ENCODE data around the gene IRF4. TPM values are rescaled to one million over a fixed set of nuclear protein-coding genes. Genes with fewer than 3 reads are reported as not detected.

Gene IRF4
- polyA plus RNA-seq, 1 of the 3 experiments (the other 2 are of a cell fraction), result not detected

- H3K9me2 ChIP-seq, result no peaks in the 10 kb centered on the region
- no peak overlapping the region for H3K27ac ChIP-seq (ENCODE audit: low read depth in 2 of 2, low read length in 1 of 2)
- CTCF ChIA-PET, result interaction anchor here (1.1 to 1.6 kb wide), 2 partner anchors 10 to 215 kb away, joined by 3 to 4 read pairs; no protein-coding TSS in a partner anchor
- H3K9me3 ChIP-seq, result no peaks in the 10 kb centered on the region
- H3K4me3 ChIP-seq (ENCODE audit: low read depth in 2 of 2, low read length in 1 of 2), result no peak overlapping the region
- no peak overlapping the region for H3K9ac ChIP-seq
- no peaks in the 10 kb centered on the region for H3K36me3 ChIP-seq (replicated peaks in 1 of 2; ENCODE audit: control insufficient read depth in 1 of 2, insufficient read depth in 2 of 2, low read length in 1 of 2)
- H4K20me1 ChIP-seq (ENCODE audit: insufficient read depth), result no peaks in the 10 kb centered on the region
- POLR2A ChIA-PET, result no interaction called here
- H3K4me2 ChIP-seq, result no peak overlapping the region
- TF ChIP-seq RXRA (IDR thresholded peaks at IDR 0.05; ENCODE audit: borderline replicate concordance, low read depth), result no peak
- TF ChIP-seq, protein P1, sequence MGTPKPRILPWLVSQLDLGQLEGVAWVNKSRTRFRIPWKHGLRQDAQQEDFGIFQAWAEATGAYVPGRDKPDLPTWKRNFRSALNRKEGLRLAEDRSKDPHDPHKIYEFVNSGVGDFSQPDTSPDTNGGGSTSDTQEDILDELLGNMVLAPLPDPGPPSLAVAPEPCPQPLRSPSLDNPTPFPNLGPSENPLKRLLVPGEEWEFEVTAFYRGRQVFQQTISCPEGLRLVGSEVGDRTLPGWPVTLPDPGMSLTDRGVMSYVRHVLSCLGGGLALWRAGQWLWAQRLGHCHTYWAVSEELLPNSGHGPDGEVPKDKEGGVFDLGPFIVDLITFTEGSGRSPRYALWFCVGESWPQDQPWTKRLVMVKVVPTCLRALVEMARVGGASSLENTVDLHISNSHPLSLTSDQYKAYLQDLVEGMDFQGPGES (IDR thresholded peaks at IDR 0.05; ENCODE audit: low read depth, low read length), result no peak
- no peak for DNase-seq
- 21% methylated on average over 12 of the region's 17 CpGs for WGBS (ENCODE audit: low lambda C conversion rate)
- H3K4me1 ChIP-seq (ENCODE audit: control insufficient read depth in 1 of 2, insufficient read depth in 2 of 2, low read depth in 1 of 2, low read length in 1 of 2), result no peaks in the 10 kb centered on the region
- H3F3A ChIP-seq (replicated peaks; ENCODE audit: insufficient read depth), result no peaks in the 10 kb centered on the region
- H3K79me2 ChIP-seq (ENCODE audit: insufficient read depth), result no peaks in the 10 kb centered on the region
- H3K27me3 ChIP-seq (ENCODE audit: insufficient read depth), result peaks cover 87% of the 10 kb centered on the region
- no peak overlapping the region for H2AFZ ChIP-seq (ENCODE audit: low read depth)
These were observed 11.5 kb downstream of the IRF4 start for GRCh38 chr6:402901-403658.

GRCh38 chr6:403659-404655 lies 12.4 kb downstream of the IRF4 start:
- TF ChIP-seq MEF2A (IDR thresholded peaks at IDR 0.05; ENCODE audit: borderline replicate concordance, low read depth) (no peak), POLR2AphosphoS5 (IDR thresholded peaks at IDR 0.05; ENCODE audit: low read depth, low read length) (no peak), SMC3 (IDR thresholded peaks at IDR 0.05; ENCODE audit: low read depth, low read length) (no peak), ZBTB33 (IDR thresholded peaks at IDR 0.05; ENCODE audit: borderline replicate concordance, low read depth) (no peak), SIN3A (IDR thresholded peaks at IDR 0.05; ENCODE audit: borderline replicate concordance, low read depth, low read length) (no peak), NRF1 (IDR thresholded peaks at IDR 0.05; ENCODE audit: low read depth, low read length) (no peak), CHD2 (IDR thresholded peaks at IDR 0.05; ENCODE audit: low read length, partially characterized antibody) (no peak), EZH2phosphoT487 (IDR thresholded peaks at IDR 0.05; ENCODE audit: borderline replicate concordance, low read depth) (no peak), TAF1 (IDR thresholded peaks at IDR 0.05; ENCODE audit: borderline replicate concordance, low read depth, low read length) (no peak)
- no peaks in the 10 kb centered on the region for H3K9me3 ChIP-seq
- H3K79me2 ChIP-seq (ENCODE audit: insufficient read depth), result no peaks in the 10 kb centered on the region
- H4K20me1 ChIP-seq (ENCODE audit: insufficient read depth), result no peaks in the 10 kb centered on the region
- ChIA-PET POLR2A (no interaction called here), CTCF (interaction anchor here (1.1 to 1.6 kb wide), 2 partner anchors 9 to 215 kb away, joined by 3 to 4 read pairs; no protein-coding TSS in a partner anchor)
- no peaks in the 10 kb centered on the region for H3K9me2 ChIP-seq
- WGBS (ENCODE audit: low lambda C conversion rate), result 7% methylated on average over 19 of the region's 19 CpGs
- H3K4me1 ChIP-seq (ENCODE audit: control insufficient read depth in 1 of 2, insufficient read depth in 2 of 2, low read depth in 1 of 2, low read length in 1 of 2), result no peaks in the 10 kb centered on the region
- no peak overlapping the region for H3K27ac ChIP-seq (ENCODE audit: low read depth in 2 of 2, low read length in 1 of 2)
- no peak overlapping the region for H3K4me2 ChIP-seq
- peaks cover 84% of the 10 kb centered on the region for H3K27me3 ChIP-seq (ENCODE audit: insufficient read depth)
- no peak overlapping the region for H2AFZ ChIP-seq (ENCODE audit: low read depth)
- no peaks in the 10 kb centered on the region for H3K36me3 ChIP-seq (replicated peaks in 1 of 2; ENCODE audit: control insufficient read depth in 1 of 2, insufficient read depth in 2 of 2, low read length in 1 of 2)
- H3F3A ChIP-seq (replicated peaks; ENCODE audit: insufficient read depth), result no peaks in the 10 kb centered on the region
- no peak for DNase-seq
- H3K9ac ChIP-seq, result no peak overlapping the region
- no peak overlapping the region for H3K4me3 ChIP-seq (ENCODE audit: low read depth in 2 of 2, low read length in 1 of 2)

Data from SK-N-SH (cell line).